EL (cell line): ENCODE measurements around the gene CEP63.

Experiments used
- DNase-seq: peaks from one replicate; pipeline ENCODE4 v3.0.0-alpha.2; 2016

CEP63 gene

DNA sequence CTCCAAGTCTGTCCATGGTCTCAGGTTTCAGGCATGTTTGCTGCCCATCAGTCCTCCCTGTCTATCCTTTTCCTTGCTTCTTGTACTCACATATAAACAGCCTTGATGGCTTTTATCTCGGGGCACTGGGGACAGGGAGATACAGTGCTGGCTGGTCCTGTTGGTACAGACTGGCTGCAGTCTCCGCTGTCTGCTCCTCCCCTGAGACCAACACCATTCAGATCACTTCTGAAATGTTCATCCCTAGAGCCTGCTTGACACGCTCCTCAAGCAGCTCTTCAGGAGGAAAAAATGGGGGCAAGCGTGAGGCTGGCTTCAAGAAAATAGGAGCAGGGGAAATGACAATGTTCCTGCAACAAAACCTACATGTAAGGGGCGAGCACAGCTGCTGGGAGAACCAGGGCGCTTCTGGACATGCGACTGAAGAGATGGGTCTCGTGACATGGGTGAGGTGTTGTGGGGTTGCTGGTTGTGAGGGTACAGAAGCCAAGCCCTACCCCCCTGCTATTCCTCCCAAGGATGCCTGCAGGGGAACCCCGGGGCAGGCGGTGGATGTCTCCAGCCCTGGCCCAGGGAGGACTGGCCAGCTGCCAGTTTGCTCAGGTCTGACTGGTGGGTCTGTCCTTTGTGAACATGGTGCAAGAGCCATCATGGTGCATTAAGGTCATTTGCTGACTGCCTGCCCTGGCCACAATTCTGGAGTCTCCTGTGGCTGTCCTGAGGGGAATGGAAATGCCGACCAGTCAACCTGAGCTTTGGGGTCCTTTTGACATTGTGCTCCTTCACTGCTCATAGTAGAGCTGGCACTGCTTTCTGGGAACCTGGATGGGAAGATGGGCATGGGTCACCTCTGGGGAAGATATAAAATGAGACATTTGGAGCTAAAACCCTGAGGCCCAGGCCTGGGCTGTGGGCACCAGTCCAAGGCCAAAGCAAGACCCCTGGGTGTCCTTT, 124.9 kb downstream of the CEP63 start:
- no peak for DNase-seq

DNA sequence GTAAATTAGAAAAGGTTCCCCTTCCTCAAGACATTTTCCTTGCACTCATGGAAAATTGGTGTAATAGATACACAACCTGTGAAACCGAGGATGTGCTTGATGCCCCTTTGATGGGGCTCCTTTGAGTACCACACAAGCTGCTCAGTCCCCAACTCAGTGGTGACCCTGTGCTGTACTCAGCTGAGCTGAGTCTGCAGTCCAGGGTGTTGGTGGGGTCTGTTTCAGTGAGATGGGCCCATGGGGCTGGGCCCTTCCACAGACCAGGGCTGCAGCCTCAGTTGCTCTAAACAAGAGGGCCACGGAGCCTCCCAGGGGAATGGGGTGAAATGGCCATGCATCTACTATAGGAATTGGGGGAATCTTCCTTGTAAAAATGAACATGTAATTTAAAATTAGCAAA, 125.7 kb downstream of the CEP63 start:
- DNase-seq = no peak

DNA sequence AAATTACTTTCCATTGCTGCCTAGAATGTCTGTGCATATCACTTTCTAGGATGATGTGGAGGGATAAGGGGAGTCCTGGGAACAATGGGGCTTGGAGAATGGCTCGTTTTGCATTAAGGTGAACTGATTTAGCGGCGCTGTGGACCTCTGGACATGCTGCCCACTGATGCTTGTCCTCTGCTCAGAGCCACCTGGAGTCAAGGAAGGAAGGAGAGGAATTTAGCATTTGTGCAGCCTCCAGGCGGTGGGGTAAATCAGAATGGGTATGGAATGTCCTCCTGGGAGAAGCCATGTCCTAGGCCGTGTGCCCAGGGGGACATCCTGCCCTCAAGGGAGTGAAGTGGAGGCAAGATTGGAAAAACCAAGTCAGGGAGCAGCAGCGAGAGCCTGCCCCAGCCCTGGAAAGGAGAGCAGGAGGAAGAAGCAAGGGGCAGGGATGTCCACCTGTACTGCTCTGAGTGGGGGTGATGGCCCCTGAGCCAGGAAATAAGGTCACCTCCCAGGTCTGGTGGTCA, 127.2 kb downstream of the CEP63 start:
- DNase-seq = no peak

DNA sequence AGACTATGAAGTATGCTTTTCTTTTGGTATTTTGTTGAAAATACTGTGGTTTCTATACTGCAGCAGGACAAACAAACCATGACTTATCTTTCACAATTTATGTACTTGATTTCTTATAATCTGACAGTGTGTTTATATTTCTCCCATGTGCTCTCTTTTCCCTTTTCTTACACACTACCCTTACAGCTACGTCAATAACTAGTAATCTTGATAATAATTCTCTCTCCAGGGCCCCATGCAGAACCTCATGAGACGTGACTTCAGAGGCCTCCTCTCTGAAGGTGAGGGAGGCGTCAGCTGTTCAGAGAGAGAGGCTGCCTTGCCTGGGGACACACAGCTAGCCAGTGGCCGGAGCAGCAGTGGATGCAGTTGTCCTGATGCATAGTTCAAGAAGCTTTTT, 129.1 kb downstream of the CEP63 start:
- DNase-seq = no peak

DNA sequence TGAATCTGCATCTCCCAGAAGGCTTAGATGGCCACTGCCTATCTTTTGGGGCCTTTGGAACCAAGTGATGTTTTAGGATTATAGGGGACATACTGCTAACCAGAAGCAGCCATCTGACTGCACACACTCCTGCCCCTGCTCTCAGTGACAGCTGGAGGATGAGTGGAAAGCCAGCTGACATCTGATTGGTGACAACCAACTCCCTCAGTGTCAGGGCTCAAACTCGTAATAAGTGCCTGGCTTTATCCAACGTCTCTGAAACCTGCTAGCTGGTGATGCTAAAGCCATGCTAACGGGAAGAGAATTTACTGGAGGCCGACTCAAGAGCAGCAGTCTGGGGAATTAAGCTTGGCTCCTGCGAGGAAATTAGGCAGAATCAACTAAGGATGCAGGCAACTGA, 129.9 kb downstream of the CEP63 start:
- DNase-seq = no peak

DNA sequence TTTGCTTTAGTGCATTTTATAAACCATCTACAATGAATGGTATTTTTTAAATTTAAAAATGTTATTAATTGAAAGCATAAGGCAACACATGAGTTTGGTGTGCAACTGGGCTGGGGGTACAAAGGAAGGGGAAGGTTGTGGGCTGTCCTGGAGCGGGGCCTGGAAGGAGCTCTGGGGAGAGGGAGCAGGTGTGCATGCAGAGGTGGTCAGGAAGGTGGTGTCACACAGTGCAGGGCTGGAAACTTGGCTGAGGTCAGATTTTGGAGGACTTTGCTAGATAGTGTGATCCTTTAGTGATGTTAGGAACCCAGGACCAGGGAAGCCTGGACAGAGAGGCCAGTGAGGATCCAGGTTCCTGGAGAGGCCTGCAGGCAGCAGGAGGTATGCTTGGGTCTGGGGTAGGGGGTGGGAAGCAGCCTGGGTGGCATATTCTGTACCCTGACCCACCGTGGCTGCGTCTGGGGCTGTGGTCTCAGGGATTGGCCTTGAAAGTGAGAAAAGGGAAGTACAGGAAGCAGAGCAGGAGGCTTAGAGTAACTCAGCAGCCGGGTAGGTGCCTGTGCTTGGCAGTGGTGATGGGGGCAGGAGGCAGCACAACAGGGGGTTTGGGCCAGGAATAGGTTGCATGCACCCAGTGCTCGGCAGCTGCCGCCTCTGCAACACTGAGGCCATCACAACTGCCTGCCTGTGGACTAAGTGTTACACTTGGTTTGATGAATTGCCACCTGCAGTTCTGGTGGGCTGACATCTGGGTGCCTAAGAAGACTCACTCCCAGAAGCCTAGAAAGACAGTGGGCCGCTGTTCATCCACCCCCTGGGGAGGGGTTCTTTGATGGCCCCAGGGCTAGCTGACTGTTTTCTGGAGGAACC, 132.0 kb downstream of the CEP63 start:
- DNase-seq = no peak

DNA sequence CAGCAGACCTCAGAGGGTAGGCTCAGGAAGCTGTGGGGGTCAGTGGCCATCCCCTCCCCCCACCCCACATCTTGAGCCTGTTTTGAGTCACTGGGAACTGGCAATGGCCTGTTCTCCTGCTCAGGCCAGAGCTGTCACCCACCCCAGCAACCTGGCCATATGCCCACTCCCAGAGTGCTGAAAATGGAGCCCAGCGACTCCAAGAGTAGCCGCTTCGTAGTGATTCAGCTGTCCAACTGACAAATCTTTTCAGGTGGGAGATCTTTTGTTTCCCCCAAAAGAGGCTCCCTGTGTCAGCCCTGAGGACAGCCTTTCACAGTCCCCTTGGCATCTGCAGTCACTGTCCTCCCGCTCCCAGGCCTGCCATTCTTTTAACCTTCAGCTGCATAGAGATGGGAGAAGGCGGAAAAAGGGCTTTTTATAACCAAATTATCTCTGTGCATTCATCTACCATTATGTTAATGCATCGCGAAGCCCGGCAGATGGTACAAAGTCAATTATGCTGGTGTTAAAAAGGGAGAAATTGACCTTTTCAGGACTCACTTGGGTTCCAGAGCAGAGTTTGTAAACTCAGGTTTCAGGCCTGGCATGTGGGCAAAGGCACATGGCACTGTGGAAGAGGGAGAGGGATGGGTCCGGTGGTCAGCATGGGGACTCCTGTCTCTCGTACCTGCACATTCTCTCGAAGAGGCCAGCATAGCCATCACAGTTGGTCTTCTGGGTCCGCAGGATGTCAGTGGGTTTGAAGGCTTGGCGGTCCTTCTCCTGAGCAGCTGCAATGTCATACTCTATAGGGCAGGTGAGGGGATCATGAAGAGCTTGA, 132.8 kb downstream of the CEP63 start:
- DNase-seq = no peak

DNA sequence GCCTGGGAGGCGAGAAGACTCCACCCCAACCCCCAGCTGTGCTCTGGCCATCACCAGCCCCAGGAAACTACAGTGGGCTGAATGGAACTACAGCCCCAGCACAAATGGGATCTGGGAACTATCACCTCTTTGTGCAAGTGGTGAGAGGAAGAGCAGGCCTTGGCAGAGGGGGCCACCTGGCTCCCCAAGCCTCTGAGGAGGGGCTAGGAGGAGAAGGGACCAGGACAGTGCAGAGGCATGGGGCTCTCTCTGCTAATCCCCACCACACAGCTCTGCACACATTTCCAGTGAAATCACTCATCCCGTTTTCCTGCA, 133.4 kb downstream of the CEP63 start:
- no peak for DNase-seq

DNA sequence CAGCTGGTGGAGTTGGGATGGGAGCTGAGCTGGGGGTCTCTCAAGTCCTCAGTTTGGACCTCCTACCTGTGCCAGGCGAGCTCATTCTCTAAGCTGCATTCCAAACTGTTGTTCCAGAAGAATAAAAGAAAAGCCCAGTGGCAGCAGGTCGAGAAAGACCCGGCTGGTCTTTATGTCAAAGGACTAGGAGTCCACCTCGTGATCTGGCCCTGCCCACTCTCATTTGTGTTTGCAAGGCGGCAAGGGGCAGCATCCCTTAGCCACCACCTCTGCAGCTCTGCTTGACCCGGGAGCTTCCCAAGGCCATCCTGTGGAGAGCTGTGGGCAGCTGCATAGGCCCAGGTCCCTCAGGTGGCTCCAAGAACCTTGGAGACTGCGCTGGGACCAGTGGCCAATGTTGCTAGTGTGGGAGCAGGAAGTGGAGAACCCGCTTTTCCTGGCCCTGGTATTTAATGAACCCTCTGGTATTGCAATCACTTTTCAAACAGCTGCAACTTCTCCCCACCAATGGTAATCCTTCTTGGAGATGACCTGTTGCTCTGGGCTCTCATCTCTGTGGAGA, 134.1 kb downstream of the CEP63 start:
- no peak for DNase-seq

DNA sequence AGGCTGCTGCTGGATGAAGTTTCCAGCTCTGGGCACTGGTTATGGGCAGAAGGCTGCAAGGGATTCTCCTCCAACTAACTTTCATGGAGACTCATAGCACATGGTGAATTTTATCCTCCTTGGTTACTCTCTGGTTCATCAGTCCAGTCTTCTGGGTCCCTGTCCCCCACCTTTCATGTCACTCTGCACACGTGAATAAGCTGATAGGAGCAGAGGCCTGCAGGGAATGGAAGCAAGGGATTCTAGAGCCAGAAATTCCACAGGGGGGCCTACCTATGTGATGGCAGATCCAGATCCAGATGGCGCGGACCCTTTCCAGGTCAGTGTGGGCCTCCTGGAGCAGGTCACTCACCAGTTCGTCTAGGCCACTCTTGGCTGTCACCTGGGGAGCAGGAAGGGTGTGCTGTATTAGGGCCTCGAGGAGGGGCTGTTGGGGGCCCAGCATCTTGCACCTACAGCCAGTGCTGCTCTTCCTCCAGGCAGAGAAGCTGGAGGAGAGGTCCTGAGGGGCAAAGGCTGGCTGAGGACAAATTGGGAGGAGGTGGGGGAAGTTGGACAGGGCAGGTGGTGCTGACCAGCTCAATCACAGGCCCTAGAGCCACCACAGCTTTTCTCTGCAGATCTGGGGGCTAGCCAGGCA, 134.7 kb downstream of the CEP63 start:
- DNase-seq = no peak

DNA sequence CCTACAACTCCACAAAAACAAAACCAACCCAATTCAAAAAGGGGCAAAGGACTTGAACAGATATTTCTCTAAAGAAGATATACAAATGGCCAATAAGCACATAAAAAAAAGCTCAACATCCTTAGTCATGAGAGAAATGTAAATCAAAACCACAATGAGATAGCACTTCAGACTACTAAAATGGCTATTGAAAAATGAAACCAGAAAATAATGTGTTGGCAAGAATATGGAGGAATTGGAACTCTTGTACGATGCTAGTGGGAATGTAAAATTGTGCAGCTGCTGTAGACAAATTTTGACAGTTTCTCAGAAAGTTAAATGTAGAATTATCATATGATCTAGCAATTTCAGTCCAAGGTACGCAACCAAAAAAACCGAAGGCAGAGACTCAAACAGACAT, 136.0 kb downstream of the CEP63 start:
- no peak for DNase-seq

DNA sequence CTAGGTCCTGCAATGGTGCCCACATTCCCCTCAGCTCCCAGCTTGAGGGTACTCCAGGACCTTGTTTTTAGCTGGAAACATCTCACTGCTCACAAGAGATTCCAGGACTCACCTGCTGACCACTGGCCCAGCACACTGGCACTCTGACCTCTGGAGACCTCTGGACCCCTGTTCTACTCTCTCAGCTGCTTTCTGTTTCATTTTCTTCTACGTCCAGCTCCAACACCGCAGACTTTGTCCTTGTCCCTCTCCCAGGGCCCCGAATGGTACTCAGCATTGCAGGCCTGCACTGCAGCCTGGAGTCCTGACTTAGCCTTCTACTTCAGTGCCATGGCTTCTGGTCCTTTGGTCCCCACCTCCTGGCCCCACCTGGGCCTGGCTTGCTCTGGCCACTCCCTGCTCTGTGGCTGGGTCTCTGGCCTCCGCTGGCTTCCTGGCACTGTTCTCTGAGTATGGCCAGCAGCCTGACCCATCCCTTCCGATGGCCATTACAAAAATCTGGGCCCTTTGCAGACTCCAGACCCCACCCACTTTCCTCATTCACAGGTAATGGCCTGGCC, 137.0 kb downstream of the CEP63 start:
- DNase-seq = no peak

DNA sequence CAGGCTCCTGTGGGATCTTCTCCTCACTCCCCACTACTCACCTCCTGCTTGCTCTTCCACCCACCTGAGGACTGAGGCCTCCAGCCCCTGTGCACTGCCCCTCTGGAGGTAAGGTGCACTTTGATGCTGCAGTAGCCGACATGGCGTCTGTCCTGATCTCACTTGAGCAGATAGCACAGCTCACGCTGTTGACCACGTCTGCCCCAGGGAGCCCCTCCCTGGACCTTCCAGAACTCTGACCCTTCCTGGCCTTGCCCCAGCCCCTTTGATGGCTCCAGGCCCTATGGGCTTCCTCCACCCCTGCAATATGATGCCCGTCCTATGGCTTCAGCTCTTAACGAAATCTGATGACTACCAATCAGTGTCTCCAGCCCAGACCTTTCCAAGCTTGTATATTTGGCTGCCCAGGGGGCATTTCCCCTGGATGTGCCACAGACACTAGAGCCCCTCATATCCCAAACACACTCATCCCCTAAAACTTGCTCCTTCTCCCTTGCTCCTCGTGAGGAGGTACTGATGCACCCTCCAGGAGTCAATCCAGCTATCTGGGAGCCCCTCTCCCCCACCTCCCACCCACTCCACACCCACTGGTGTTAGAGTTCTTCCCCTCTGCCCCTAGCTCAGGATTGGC, 137.9 kb downstream of the CEP63 start:
- DNase-seq = no peak
